Activated T-helper 1 cell treated with anti-CD3 and anti-CD28 coated beads, Interleukin-12 subunit alpha, Interleukin-12 subunit beta, Interleukin-2, Interleukin-4 antibody, amounts not matched to agents 30 ng/mL and 10 ng/mL and 1 ng/mL, durations not matched to agents 14 hours and 24 hours and 36 hours (primary cell): ENCODE measurements around the gene SH2B3. TPM values are rescaled to one million over a fixed set of nuclear protein-coding genes. Genes with fewer than 3 reads are reported as not detected.

Experiments
- DNase-seq: peaks from one replicate; pipeline ENCODE4 v3.0.0; 2021; ENCODE audit warnings: low spot score
- H3K27ac Mint-ChIP-seq: one replicate; pipeline ENCODE4 v1.8.0; 2021; ENCODE audit warnings: mild to moderate bottlenecking, mixed read lengths
- H3K27me3 Mint-ChIP-seq: one replicate; pipeline ENCODE4 v1.8.0; 2022; ENCODE audit warnings: mild to moderate bottlenecking, moderate library complexity, mixed read lengths; ENCODE audit not compliant: insufficient read depth
- H3K36me3 Mint-ChIP-seq: one replicate; pipeline ENCODE4 v1.8.0; 2021; ENCODE audit warnings: low read depth, mixed read lengths
- H3K4me1 Mint-ChIP-seq: one replicate; pipeline ENCODE4 v1.8.0; 2021; ENCODE audit warnings: low read depth, mixed read lengths
- H3K4me3 Mint-ChIP-seq: one replicate; pipeline ENCODE4 v1.8.0; 2021; ENCODE audit warnings: mild to moderate bottlenecking, moderate library complexity, mixed read lengths
- H3K9me3 Mint-ChIP-seq: one replicate; pipeline ENCODE4 v1.8.0; 2021; ENCODE audit warnings: mixed read lengths
- intact Hi-C: fragments of 100-400 bp; cut with micrococcal nuclease; formaldehyde crosslinking; loops from one replicate; pipeline ENCODE4 v1.15.1; 2024
- total RNA-seq: library from RNA; stranded (reverse); gene quantifications from 2 replicates; pipeline ENCODE4 v1.2.3, GENCODE V29; 2022

The SH2B3 gene
- total RNA-seq, 1 donor from 2014 or later = 42.3 TPM

DNA sequence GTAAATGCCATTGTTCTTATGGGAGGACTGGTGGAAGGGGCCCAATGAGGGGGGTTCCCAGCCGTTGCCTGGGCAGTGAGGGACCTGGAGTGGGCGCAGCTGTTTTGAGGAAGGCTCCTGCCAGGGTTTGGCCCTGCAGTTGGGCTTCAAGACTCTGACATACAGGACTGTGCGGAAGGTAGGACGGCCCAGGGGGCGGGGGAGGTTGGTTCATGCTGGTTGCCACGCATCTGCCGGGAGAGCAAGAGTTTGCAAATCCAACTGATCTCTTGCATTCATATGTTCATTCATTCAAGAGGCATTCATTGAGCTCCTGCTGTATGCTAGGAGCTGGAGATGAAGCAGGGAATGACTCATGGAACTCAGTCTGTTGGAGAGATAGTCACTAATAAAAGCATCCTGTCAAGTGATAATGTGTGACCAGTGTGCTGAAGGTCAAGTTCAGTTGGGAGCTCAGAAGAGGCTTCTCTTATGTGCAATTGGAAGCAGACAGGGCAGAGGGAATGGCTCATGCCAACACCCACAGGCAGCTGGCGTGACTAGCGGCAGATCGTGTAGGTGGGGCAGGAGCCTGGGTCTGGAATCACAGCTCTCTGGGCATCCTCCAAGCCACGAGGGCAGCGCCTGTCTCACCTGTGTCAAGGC lies 7.8 kb downstream of the SH2B3 start:
- no peaks in the 10 kb centered on the region for H3K9me3 Mint-ChIP-seq
- no peak overlapping the region for H3K4me3 Mint-ChIP-seq
- H3K4me1 Mint-ChIP-seq = peaks cover 53% of the 10 kb centered on the region
- no peak for DNase-seq
- H3K36me3 Mint-ChIP-seq = peaks cover 27% of the 10 kb centered on the region
- no peaks in the 10 kb centered on the region for H3K27me3 Mint-ChIP-seq
- intact Hi-C loops = no loop called here
- peak overlapping the region; percentile 42 for H3K27ac Mint-ChIP-seq

DNA sequence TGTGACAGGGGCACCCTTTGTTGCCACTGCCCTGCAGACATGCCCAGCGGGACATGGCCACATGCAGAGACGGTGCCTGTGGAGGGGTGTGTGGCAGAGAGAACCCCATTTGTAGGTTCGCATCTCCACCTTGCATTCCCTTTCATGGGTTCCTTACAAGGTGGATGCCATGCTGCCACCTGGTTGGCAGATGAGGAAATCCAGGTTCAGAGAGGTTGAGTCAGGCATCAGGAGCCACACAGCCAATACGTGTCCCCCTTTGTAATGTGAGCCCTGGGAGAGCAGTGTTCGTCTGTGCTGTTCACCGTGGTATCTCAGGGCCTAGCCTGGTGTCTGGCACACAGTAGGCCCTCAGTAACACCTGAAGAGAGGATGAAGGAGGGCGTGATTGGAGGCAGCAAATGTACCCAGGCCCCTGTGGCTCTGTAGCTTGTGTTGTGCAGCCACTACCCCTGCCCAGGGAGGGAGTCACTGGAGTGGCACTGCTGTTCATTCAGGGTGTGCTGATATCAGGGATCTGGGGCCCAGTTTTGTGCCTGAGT lies 9.1 kb downstream of the SH2B3 start:
- no peak for DNase-seq
- Mint-ChIP-seq H3K4me3 (no peak overlapping the region), H3K27me3 (no peaks in the 10 kb centered on the region), H3K36me3 (peaks cover 26% of the 10 kb centered on the region), H3K27ac (peak overlapping the region; percentile 18), H3K4me1 (peaks cover 45% of the 10 kb centered on the region), H3K9me3 (no peaks in the 10 kb centered on the region)
- intact Hi-C loops = no loop called here

DNA sequence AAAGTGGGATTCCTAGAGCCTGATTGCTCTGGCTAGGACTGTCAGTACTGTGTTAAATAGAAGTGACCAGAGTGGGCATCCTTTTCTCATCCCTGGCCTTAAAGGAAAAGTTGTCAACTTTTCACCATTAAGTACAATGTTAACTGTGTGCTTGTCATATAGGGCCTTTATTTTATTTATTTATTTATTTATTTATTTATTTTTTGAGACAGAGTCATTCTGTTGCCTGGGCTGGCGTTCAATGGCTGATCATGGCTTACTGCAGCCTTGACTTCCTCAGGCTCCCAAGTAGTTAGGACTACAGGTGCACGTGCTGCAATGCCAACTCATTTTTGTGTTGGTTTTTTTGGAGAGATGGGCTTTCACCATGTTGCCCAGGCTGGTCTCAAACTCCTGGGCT lies 11.6 kb downstream of the SH2B3 start:
- no peak for DNase-seq
- Mint-ChIP-seq H3K4me3 (no peak overlapping the region), H3K36me3 (peaks cover 36% of the 10 kb centered on the region), H3K27ac (no peak overlapping the region), H3K27me3 (no peaks in the 10 kb centered on the region), H3K4me1 (peaks cover 36% of the 10 kb centered on the region), H3K9me3 (no peaks in the 10 kb centered on the region)
- intact Hi-C loops = no loop called here

DNA sequence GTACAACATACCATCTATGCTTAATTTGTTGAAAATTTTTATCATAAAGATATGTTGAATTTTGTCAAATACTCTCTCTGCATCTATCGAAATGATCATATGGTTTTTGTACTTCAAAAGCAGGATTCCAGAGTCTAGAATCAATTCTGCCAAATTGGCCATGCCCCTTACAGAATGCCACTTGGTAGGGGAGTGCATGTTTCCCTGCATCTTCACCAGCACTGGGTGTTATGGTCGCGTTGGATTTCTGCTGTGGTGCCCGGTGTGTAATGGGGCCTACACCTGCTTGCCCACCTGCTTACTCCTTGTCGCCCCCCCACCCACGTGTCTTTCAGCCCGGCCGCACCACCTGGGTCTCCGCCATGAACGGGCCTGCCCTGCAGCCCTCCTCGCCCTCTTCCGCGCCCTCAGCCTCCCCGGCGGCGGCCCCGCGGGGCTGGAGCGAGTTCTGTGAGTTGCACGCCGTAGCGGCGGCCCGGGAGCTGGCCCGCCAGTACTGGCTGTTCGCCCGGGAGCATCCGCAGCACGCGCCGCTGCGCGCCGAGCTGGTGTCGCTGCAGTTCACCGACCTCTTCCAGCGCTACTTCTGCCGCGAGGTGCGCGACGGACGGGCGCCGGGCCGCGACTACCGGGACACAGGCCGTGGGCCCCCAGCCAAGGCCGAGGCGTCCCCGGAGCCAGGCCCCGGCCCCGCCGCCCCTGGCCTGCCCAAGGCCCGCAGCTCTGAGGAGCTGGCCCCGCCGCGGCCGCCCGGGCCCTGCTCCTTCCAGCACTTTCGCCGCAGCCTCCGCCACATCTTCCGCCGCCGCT lies 12.3 kb downstream of the SH2B3 start:
- no peak overlapping the region for H3K27ac Mint-ChIP-seq
- no peak for DNase-seq
- H3K9me3 Mint-ChIP-seq = no peaks in the 10 kb centered on the region
- H3K4me1 Mint-ChIP-seq = peaks cover 29% of the 10 kb centered on the region
- intact Hi-C loops = no loop called here
- H3K27me3 Mint-ChIP-seq = no peaks in the 10 kb centered on the region
- H3K4me3 Mint-ChIP-seq = no peak overlapping the region
- peaks cover 34% of the 10 kb centered on the region for H3K36me3 Mint-ChIP-seq

DNA sequence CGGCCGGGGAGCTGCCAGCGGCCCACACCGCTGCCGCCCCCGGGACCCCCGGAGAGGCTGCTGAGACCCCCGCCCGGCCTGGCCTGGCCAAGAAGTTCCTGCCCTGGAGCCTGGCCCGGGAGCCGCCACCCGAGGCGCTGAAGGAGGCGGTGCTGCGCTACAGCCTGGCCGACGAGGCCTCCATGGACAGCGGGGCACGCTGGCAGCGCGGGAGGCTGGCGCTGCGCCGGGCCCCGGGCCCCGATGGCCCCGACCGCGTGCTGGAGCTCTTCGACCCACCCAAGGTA lies 12.8 kb downstream of the SH2B3 start:
- no peak for DNase-seq
- intact Hi-C loops = no loop called here
- Mint-ChIP-seq H3K27ac (no peak overlapping the region), H3K4me3 (no peak overlapping the region), H3K9me3 (no peaks in the 10 kb centered on the region), H3K27me3 (no peaks in the 10 kb centered on the region), H3K4me1 (peaks cover 24% of the 10 kb centered on the region), H3K36me3 (peaks cover 29% of the 10 kb centered on the region)

DNA sequence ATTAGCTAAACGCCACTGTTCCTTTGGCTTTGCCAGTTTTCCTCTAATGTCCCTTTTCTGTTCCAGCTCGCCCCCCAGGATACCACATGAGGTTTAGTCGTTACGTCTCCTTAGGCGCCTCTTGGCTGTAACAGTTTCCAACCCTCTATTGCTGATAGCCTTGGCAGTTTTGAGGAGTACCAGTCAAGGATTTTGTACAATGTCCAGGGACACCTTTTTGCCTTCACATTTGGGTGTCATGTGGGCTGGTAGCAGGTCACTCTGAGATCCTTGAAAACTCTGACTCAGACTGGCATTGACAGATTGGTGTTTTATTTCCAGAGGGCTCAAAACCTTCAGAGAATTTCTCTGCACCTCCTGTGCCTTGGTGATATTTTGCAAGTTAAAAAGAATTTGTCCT lies 14.1 kb downstream of the SH2B3 start:
- Mint-ChIP-seq H3K4me1 (peaks cover 22% of the 10 kb centered on the region), H3K27me3 (no peaks in the 10 kb centered on the region), H3K4me3 (no peak overlapping the region), H3K9me3 (no peaks in the 10 kb centered on the region), H3K27ac (no peak overlapping the region), H3K36me3 (peaks cover 29% of the 10 kb centered on the region)
- intact Hi-C loops = no loop called here
- no peak for DNase-seq

DNA sequence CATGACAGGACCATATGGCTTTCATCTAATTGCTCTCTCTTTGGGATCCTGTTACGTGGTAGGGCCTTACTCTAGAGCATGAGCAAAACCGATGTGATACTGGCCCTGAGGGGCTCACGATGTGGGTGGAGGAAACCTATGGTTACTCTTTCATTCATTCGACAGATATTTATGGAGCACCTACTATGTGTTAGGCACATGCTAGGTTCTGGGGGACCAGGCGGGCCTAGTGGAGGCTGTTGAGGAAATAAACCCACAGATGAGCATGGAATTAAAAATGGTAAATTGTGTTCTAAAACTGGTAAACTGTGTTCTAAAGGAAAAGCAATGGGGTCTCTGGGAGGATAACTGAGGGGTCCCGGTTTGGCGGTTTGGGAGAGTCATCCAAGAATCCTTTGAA lies 14.8 kb downstream of the SH2B3 start:
- Mint-ChIP-seq H3K9me3 (no peaks in the 10 kb centered on the region), H3K4me3 (no peak overlapping the region), H3K4me1 (peaks cover 24% of the 10 kb centered on the region), H3K27me3 (no peaks in the 10 kb centered on the region), H3K27ac (no peak overlapping the region), H3K36me3 (peaks cover 24% of the 10 kb centered on the region)
- no peak for DNase-seq
- intact Hi-C loops = no loop called here

DNA sequence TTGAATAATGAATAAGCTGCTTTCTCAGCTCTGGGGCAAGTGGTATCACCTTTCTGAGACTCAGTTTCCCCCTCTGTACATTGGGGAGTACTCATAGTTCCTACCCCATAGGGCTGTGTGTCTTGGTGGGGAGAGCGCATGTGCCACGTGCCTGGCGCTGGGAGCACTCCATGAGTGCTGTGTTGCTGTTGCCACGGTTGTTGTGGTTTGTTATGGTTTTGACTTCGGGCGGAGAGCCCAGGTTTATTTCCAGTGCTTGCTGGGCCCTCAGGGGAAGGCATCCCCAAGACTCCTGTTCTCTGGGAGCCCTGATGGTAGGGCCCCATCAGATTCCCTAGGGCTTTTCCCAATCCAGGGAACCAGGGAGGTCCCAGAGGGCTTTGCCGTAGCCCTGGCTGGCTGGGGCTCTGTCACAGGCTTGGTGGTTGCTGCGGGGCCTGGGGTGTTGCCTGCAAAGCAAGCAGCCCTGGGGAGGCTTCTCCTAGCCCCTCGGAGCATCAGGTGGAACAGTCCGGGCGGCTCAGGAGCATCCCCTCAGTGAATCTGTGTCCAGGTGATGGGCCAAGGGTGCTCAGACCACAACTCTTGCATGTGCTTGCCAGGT lies 18.6 kb downstream of the SH2B3 start:
- DNase-seq = no peak
- Mint-ChIP-seq H3K4me1 (peaks cover 51% of the 10 kb centered on the region), H3K9me3 (no peaks in the 10 kb centered on the region), H3K36me3 (peaks cover 21% of the 10 kb centered on the region), H3K27ac (no peak overlapping the region), H3K27me3 (no peaks in the 10 kb centered on the region), H3K4me3 (no peak overlapping the region)
- intact Hi-C loops = no loop called here

DNA sequence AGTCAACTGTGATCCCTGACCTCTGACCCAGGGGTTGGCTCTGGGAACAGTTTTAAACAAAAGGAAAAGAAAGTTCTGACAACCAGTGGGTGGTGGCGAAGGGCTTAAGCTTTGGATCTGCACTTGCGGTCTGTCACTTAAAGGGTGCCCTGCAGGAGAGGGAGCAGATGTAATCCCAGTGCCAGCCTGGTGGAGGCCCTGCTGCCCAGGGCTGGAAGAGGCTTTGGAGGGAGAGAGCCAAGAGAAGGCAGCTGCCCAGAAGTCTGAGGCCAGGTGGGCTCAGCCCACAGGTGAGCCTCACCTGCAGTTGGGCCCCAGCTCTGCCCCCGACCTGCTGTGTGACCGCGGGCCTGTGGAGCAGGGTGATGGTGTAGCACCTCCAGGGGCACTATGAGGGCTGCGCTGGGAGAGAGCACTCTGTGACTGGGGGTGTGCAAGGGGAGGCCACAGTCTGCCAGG lies 19.1 kb downstream of the SH2B3 start:
- Mint-ChIP-seq H3K36me3 (peaks cover 21% of the 10 kb centered on the region), H3K27me3 (no peaks in the 10 kb centered on the region), H3K4me3 (no peak overlapping the region), H3K4me1 (peaks cover 51% of the 10 kb centered on the region), H3K27ac (peak overlapping the region; percentile 29), H3K9me3 (no peaks in the 10 kb centered on the region)
- intact Hi-C loops = no loop called here
- DNase-seq = no peak

DNA sequence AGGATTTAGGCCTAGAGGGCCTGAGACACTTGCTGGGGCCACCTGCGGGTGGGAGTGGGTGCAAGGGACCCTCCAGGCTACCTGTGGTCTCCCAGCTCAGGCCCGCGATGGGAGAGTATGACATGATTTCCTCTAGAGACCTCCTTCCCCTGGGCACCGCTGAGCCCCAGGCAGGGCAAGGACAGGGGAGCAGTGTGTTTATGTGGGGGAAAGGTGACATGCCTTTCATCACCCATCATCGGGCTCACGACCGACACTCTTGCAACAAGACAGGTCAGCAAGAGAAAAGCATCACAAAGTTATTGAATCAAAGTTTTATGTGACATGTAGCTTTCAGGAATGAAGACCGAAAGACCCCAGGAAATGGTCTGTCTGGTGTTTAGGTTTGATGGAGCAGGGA lies 19.9 kb downstream of the SH2B3 start:
- H3K4me1 Mint-ChIP-seq = peaks cover 59% of the 10 kb centered on the region
- no peak for DNase-seq
- no peaks in the 10 kb centered on the region for H3K27me3 Mint-ChIP-seq
- H3K9me3 Mint-ChIP-seq = no peaks in the 10 kb centered on the region
- intact Hi-C loops = loop anchor here (1.0 kb wide), 1 partner anchor 20 kb away; no protein-coding TSS in a partner anchor
- peak overlapping the region; percentile 28 for H3K4me3 Mint-ChIP-seq
- H3K36me3 Mint-ChIP-seq = peaks cover 17% of the 10 kb centered on the region
- peak overlapping the region; percentile 77 for H3K27ac Mint-ChIP-seq

DNA sequence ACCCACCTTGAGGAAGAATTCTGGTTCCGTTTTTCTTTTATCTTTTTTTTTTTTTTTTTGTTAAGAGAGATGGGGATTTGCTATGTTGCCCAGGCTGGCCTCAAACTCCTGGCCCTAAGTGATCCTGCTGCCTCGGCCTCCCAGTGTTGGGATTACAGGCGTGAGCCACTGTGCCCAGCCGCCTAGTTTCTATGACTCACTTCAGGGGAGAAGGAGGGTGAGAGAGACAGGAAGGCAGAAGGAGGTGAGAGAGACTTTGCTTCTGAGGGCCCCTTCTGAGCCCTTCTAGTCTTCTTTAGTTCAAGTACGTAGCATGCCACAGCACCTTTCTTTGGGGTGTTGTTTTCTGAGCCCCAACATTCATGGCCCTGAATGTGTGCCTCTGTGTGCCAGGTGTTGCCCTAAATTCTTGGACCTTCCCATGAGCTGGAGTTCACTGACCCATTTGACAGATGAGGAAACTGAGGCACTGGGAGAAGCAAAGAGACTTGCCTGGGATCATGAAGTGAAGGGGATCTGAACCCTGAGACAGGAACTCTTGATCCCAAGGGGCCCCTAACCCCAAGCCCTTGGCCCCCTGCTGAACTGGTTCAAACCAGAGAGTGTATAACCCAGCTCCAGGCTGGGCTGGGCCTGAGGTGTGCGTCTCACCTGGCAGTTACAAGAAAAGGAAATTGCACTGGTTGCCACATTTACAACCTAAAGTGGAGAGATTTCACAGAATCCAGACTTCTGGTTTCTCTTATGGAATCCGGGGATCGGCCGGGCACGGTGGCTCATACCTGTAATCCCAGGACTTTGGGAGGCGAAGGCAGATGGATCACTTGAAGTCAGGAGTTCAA lies 20.8 kb downstream of the SH2B3 start:
- peak overlapping the region; percentile 65 for H3K4me3 Mint-ChIP-seq
- intact Hi-C loops = loop anchor here (1.0 kb wide), 1 partner anchor 19 kb away; no protein-coding TSS in a partner anchor
- H3K36me3 Mint-ChIP-seq = peaks cover 14% of the 10 kb centered on the region
- no peaks in the 10 kb centered on the region for H3K27me3 Mint-ChIP-seq
- peak overlapping the region; percentile 77 for H3K27ac Mint-ChIP-seq
- DNase-seq = no peak
- no peaks in the 10 kb centered on the region for H3K9me3 Mint-ChIP-seq
- H3K4me1 Mint-ChIP-seq = peaks cover 66% of the 10 kb centered on the region

DNA sequence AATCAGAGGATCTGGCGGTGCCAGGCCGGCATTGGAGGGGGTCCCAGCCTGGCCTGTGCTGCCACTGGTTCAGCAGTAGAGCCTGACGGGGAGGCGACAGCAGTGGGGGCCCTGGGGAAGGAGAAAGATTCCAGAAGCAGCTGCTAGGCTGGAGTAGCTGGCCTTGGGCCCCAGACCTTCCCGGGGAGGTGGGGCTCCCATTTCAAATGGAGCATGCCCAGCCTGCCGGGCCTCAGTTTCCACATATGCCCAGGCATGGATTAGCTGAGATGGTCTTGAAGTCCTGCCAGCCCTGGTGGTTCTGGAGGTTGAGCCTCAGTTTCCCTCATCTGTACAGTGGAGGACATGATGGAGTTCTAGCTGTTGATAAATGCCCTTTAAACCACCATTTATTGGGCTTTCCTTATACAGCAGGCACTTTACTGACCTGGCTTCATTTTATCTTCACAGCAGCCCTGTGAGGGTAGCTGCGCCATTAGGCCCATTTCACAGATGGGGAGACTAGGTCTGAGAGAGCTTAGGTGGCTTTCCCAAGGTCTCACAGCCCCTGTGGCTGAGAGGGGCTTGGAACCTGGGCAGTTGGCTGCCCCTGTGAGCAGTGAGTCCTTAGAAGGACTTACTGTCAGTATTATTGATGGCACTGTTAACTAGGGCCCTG lies 21.8 kb downstream of the SH2B3 start:
- intact Hi-C loops = no loop called here
- Mint-ChIP-seq H3K4me3 (peak overlapping the region; percentile 69), H3K27ac (no peak overlapping the region), H3K36me3 (peaks cover 13% of the 10 kb centered on the region), H3K4me1 (peaks cover 68% of the 10 kb centered on the region), H3K27me3 (no peaks in the 10 kb centered on the region), H3K9me3 (no peaks in the 10 kb centered on the region)
- DNase-seq = no peak
